Measurements from ENCODE around the gene MGAT1. TPM values are rescaled to one million over a fixed set of nuclear protein-coding genes. Genes with fewer than 3 reads are reported as not detected.
"Not testable (repeated sequence)": the region's sequence is repeated elsewhere in the genome, so short reads cannot be mapped to it uniquely, and the experiment has no call there.

The MGAT1 gene
- total RNA-seq, 1 experiment from 2014 or later, result 72.7 TPM

DNA sequence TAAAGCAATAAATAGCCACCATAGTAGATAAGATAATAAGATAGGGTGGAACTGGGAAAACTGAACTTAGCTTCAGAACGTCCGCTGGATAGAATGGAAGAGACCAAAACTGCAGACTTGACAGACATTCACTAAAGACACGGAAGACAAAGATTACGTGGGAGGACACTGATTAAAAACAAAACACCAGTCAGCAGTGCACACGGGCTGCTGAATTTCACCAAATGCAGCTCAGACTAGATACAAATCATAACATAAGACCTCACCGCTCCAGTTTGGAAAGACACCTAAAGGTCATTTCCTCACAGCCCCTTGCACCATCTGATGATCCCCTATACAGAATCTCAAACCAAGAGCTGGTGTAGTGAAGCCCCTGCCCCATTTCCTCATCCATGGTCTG lies 59.9 kb downstream of the MGAT1 start:
- no peak overlapping the region for H3T11ph ChIP-seq (ENCODE audit: low read length)
- H3K4me1 Mint-ChIP-seq, result no peaks in the 10 kb centered on the region
- no peaks in the 10 kb centered on the region; the same call in 1 of the 2 replicates for H3K27me3 ChIP-seq (ENCODE audit: insufficient read depth, low read length)
- WGBS (ENCODE audit: extremely low coverage, insufficient read length, low lambda C conversion rate), result no CpG with 5 or more reads among the region's 6 CpGs
- H4K8ac ChIP-seq (replicated peaks; ENCODE audit: insufficient read length, low read depth, low read length), result no peak overlapping the region
- no peak overlapping the region for H3K18ac ChIP-seq (ENCODE audit: insufficient read length, low read depth, low read length)
- H4K20me1 ChIP-seq (ENCODE audit: control insufficient read depth, insufficient read depth, insufficient read length), result no peaks in the 10 kb centered on the region
- no peak overlapping the region for H2AK5ac ChIP-seq (ENCODE audit: insufficient read length, low read length)
- H3K9ac ChIP-seq (ENCODE audit: extremely low read depth, insufficient read length, low read length), result no peak overlapping the region
- H3K9me3 Mint-ChIP-seq, result no peaks in the 10 kb centered on the region; a peak in 1 of 5 replicates
- TF ChIP-seq, protein P1, sequence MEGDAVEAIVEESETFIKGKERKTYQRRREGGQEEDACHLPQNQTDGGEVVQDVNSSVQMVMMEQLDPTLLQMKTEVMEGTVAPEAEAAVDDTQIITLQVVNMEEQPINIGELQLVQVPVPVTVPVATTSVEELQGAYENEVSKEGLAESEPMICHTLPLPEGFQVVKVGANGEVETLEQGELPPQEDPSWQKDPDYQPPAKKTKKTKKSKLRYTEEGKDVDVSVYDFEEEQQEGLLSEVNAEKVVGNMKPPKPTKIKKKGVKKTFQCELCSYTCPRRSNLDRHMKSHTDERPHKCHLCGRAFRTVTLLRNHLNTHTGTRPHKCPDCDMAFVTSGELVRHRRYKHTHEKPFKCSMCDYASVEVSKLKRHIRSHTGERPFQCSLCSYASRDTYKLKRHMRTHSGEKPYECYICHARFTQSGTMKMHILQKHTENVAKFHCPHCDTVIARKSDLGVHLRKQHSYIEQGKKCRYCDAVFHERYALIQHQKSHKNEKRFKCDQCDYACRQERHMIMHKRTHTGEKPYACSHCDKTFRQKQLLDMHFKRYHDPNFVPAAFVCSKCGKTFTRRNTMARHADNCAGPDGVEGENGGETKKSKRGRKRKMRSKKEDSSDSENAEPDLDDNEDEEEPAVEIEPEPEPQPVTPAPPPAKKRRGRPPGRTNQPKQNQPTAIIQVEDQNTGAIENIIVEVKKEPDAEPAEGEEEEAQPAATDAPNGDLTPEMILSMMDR (conservative IDR thresholded peaks at IDR 0.05), result no peak
- no peak overlapping the region for H3K4me2 ChIP-seq (ENCODE audit: insufficient read depth, insufficient read length, low read length)
- H3K23me2 ChIP-seq (ENCODE audit: insufficient read length, low read depth, low read length, poor library complexity, severe bottlenecking), result no peaks in the 10 kb centered on the region
- no peak overlapping the region for H4K5ac ChIP-seq (ENCODE audit: insufficient read length, low read depth, low read length)
- no peak overlapping the region for H2AFZ ChIP-seq (ENCODE audit: low read length)
- H3K4ac ChIP-seq (ENCODE audit: low read depth, low read length), result no peak overlapping the region
- H3K36me3 Mint-ChIP-seq (ENCODE audit: insufficient read depth in 1 of 3, low read depth in 3 of 3), result no peaks in the 10 kb centered on the region
- H3K27ac ChIP-seq (ENCODE audit: insufficient read length, low read depth, low read length), result no peak overlapping the region
- H2BK120ac ChIP-seq (ENCODE audit: low read depth, low read length, poor library complexity, severe bottlenecking), result no peak overlapping the region
- no peaks in the 10 kb centered on the region for H3K9me3 ChIP-seq (ENCODE audit: control insufficient read depth, low read depth, low read length)
- H3K4me3 Mint-ChIP-seq, result no peak overlapping the region
- H3K27ac Mint-ChIP-seq, result no peak overlapping the region
- H3K4me1 ChIP-seq (ENCODE audit: insufficient read depth, low read length), result no peaks in the 10 kb centered on the region
- H2BK20ac ChIP-seq (ENCODE audit: low read depth, low read length, poor library complexity, severe bottlenecking), result no peak overlapping the region
- no peak overlapping the region for H2BK12ac ChIP-seq (ENCODE audit: insufficient read length, low read depth, low read length)
- peaks cover 32% of the 10 kb centered on the region for H3K27me3 Mint-ChIP-seq (ENCODE audit: low read depth)
- no peaks in the 10 kb centered on the region for H3K79me2 ChIP-seq (ENCODE audit: insufficient read depth, low read length)
- no peak overlapping the region for H3K56ac ChIP-seq (ENCODE audit: insufficient read length, low read depth, low read length)
- no peak overlapping the region for H3K23ac ChIP-seq (ENCODE audit: insufficient read length, low read depth, low read length)
- no peaks in the 10 kb centered on the region for H3K79me1 ChIP-seq (ENCODE audit: insufficient read depth, low read depth, low read length, poor library complexity, severe bottlenecking)
- no peak overlapping the region for H4K91ac ChIP-seq (ENCODE audit: insufficient read length, low read depth, low read length)
- H3K14ac ChIP-seq (ENCODE audit: insufficient read depth, low read length), result no peak overlapping the region
- H2BK5ac ChIP-seq (ENCODE audit: insufficient read length, low read length), result no peak overlapping the region
- no peak overlapping the region for H2BK15ac ChIP-seq (ENCODE audit: low read depth, low read length)
- no peak for DNase-seq

DNA sequence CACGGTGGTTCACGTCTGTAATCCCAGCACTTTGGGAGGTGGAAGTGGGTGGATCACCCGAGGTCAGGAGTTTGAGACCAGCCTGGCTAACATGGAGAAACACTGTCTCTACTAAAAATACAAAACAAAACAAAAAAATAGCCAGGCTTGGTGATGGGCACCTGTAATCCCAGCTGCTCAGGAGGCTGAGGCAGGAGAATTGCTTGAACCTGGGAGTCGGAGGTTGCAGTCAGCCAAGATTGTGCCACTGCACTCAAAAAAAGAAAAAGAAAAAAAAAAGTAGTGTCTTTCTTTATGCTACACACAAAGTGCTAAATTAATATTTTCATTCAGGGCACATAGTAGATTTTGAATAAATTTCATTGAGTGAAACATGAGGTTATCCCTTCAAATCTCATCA lies 61.7 kb downstream of the MGAT1 start:
- not testable (repeated sequence) for H3K27ac ChIP-seq (ENCODE audit: insufficient read length, low read depth, low read length); H3K4me2 ChIP-seq (ENCODE audit: insufficient read depth, insufficient read length, low read length); H3K23ac ChIP-seq (ENCODE audit: insufficient read length, low read depth, low read length); H2BK20ac ChIP-seq (ENCODE audit: low read depth, low read length, poor library complexity, severe bottlenecking); H3K4me1 Mint-ChIP-seq; H2BK15ac ChIP-seq (ENCODE audit: low read depth, low read length); H2BK5ac ChIP-seq (ENCODE audit: insufficient read length, low read length); H3K79me2 ChIP-seq (ENCODE audit: insufficient read depth, low read length); H3K56ac ChIP-seq (ENCODE audit: insufficient read length, low read depth, low read length); H4K20me1 ChIP-seq (ENCODE audit: control insufficient read depth, insufficient read depth, insufficient read length); H3K9me3 ChIP-seq (ENCODE audit: control insufficient read depth, low read depth, low read length); DNase-seq; H3K4me1 ChIP-seq (ENCODE audit: insufficient read depth, low read length); H2AK5ac ChIP-seq (ENCODE audit: insufficient read length, low read length); H3K9ac ChIP-seq (ENCODE audit: extremely low read depth, insufficient read length, low read length); H3K14ac ChIP-seq (ENCODE audit: insufficient read depth, low read length); H3K9me3 Mint-ChIP-seq; H3T11ph ChIP-seq (ENCODE audit: low read length); H3K4me3 Mint-ChIP-seq; H3K27ac Mint-ChIP-seq; H3K23me2 ChIP-seq (ENCODE audit: insufficient read length, low read depth, low read length, poor library complexity, severe bottlenecking); H4K91ac ChIP-seq (ENCODE audit: insufficient read length, low read depth, low read length); H2AFZ ChIP-seq (ENCODE audit: low read length); H3K79me1 ChIP-seq (ENCODE audit: insufficient read depth, low read depth, low read length, poor library complexity, severe bottlenecking); H3K36me3 Mint-ChIP-seq (ENCODE audit: insufficient read depth in 1 of 3, low read depth in 3 of 3); H3K27me3 ChIP-seq (ENCODE audit: insufficient read depth, low read length); H3K4ac ChIP-seq (ENCODE audit: low read depth, low read length); H2BK12ac ChIP-seq (ENCODE audit: insufficient read length, low read depth, low read length); H3K18ac ChIP-seq (ENCODE audit: insufficient read length, low read depth, low read length); H4K5ac ChIP-seq (ENCODE audit: insufficient read length, low read depth, low read length); H4K8ac ChIP-seq (replicated peaks; ENCODE audit: insufficient read length, low read depth, low read length); H2BK120ac ChIP-seq (ENCODE audit: low read depth, low read length, poor library complexity, severe bottlenecking)
- peaks cover 39% of the 10 kb centered on the region for H3K27me3 Mint-ChIP-seq (ENCODE audit: low read depth)
- WGBS (ENCODE audit: extremely low coverage, insufficient read length, low lambda C conversion rate), result no CpG with 5 or more reads among the region's 4 CpGs
